ENCODE results near the gene KRTAP10-8.
"Not testable (repeated sequence)": the region's sequence is repeated elsewhere in the genome, so short reads cannot be mapped to it uniquely, and the experiment has no call there.

KRTAP10-8 gene, protein sequence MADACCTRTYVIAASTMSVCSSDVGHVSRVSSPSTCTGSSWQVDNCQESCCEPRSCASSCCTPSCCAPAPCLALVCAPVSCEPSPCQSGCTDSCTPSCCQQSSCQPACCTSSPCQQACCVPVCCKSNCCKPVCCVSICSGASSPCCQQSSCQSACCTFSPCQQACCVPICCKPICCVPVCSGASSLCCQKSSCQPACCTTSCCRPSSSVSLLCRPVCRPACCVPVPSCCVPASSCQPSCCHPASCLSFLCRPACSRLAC

DNA sequence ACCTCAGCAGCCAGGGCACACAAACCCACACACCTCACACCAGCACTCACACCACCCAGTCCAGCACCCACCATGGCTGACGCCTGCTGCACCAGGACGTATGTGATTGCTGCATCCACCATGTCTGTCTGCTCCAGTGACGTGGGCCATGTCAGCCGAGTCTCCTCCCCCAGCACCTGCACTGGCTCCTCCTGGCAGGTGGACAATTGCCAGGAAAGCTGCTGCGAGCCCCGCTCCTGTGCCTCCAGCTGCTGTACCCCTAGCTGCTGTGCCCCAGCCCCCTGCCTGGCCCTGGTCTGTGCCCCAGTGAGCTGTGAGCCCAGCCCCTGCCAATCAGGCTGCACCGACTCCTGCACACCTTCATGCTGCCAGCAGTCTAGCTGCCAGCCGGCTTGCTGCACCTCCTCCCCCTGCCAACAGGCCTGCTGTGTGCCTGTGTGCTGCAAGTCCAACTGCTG lies at the start of gene KRTAP10-8:
Gene KRTAP10-8, plus strand, starts transcription at position 51 of the 458 bp plus-strand sequence. Its CDS starts 22 bp downstream, at position 73.
- DNase-seq, result no peak

DNA sequence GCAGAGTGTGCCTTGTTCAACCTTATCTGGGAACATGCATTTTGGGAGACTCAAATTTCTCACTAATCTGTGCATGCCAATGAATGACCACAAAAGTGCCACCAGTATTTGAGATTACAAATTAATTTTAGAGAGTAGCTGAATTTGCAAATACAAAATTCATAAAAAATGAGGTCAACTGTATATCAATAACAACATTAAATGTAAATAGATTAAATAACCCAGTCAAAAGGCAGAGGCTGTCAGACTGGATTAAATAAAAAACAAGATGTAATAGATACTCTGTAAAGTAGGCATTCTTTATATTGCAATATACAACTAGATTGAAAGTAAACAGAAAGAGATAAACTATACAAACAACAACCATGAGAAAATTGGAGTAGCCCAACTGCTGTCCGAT lies 47.8 kb upstream of the KRTAP10-8 start:
- no peak for DNase-seq

DNA sequence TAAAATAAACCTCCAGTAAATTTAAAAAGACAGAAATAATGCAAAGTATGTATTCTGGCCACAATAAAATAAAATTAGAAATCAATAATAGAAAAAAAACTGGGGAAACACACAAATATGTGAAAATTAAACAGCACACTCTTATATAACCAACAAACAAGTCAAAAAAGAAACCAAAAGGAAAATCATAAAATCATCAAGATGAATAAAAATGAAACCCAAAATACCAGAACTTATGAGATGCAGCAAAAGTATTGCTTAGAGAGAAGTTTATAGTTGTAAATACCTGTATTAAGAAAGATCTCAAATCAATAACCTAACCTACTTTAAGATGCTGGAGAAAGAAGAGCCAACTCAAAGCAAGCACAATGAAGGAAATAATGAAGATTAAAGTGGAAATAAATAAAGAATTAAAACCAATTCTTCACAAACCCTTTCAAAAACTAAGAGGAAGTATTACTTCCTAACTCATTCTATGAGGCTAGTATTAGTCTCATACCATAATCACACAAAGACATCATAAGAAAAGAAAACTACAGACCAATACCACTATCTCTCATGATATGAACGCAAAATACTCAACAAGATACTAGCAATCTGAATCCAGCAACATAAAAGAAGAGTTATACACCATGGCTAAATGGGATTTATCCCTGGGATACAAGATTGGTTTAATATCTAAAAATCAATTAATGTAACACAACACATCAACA lies 46.8 kb upstream of the KRTAP10-8 start:
- DNase-seq, result no peak

DNA sequence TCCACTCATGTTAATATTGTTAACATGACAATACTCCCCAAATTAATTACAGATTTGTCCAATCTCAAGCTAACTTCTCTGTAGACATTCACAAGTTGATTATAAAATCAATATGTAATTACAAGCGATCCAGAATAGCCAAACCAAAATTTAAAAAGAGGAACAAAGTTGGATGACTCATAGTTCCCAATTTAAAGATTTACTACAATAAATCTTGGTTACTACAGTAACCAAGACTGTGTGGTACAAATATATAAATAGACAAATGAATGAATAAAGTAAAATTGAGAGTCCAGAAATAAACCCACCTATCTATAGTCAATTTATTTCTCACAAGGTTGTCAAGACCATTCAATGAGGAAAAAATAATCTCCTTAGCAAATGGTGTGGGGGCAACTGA lies 45.5 kb upstream of the KRTAP10-8 start:
- no peak for DNase-seq

DNA sequence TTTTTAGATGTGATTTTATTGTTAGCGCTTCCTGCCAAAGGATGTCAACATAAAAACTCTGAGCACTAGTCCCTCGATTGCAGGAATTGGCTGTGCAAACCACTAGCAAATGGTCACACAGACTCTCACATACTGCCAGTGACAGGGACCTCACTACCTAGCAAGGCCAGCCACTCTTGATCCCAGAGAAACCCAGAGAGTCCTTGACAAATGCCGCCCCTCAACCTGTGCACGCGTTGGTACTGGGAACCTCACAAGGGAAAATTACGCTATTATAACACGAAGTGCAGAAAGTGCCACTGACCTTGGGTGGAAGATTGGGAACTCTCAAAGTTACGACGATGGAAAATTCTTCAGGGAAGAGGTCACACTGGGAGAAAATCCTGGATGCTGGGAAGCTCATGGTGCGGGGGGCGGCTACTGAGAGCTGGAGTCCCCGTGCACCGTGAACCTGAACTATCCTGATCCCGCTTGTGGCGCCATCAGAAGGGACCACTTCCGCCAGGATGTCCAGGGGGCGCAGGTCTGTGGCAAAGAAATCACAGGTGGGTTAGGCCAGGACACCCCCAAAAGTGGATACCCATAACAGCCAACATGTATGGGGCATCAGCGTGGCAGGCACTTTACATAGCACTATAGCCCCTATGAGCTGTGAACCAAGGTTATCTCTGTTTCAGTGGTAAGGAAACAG lies 44.3 kb upstream of the KRTAP10-8 start:
- DNase-seq, result no peak

DNA sequence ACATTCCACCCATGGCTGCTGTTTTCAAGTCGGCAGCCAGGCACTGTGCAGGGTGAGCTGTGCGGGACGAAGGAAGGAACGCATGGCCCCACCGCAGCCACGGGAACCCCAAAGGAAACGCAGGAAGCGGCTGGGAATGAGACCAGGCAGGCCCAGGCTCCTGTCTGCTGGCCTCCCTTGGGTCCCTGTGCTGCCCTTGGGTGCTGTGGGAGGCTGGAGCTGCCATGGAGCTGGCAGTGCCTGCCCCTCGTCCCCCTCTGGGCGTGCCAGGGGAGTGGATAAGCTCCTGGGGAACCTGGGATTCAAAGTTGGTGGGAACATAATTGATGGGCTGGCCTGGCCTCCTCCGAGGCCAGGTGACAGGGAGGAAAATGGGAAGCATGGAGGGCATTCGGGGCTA lies 43.6 kb upstream of the KRTAP10-8 start:
- DNase-seq, result no peak

DNA sequence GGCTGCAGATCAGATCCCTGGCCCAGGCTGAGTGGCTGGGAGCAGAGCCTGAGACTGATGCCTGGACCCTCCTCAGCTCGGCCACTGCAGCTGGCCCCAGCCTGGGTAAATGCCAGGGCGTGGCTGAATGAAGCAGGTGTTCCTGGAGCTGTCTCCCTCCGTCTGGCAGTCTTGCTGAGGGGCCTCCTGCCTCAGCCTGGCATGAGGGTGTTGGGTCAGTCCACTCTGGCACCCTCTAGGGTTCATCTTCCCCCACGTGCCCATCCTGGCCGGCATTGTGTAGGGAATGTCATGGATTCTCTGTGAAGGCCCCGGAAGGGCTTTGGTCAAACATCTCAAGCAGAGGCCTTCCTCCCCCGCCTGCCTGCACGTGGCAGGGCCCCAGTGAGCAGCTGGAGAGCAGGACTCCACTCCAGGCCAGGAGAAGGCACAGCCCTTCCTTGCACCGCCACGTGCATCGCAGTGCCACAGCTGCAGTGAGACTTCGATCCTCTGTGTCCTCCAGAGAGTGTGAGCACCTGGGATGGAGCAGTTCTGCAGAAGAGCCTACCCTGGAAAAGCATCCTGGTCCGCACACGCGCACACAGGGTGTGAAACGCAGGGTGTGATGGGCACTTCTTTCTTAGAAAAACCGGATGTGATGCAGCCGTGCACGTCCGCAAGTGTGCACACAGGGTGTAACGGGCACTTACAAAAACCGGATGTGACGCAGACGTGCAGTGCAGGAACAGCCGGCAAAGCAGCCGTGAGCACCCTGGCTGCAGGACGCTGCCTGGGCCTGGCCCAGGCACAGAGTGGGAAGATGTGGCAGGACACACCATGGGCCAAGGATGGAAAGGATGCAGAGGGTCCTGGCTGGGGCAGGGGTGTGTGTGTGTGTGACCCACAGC lies 43.0 kb upstream of the KRTAP10-8 start:
- no peak for DNase-seq

DNA sequence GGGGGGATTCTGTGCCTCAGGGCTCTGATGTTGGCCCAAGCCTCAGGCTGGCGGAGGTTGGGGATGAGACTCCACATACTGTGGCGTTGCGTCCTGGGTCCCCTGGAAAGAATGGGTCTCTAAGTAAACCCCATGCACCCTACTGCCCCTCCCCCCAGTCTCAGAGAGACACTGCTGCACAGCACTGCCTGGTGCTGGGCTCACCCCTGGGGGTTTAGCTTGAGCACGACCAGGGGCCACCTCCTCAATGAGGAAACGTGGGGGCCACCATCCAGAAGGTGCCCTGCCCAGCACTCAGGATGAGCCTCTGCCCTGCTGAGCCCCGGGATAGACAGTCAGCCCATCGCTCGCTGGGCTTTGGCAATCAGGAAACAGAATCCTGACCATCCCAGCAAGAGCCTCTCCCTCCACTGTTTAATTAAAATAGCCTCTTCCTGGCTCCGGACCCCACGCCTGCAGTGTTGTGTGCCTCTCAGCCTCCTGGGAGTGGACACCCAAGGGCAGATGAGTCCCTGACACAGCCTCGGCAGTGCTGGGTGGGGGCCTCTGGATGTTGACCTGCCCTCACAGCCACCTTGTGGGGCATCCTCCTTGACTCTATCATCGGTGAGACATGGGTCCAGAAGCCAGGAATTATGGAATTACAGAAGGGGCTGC lies 41.9 kb upstream of the KRTAP10-8 start:
- DNase-seq, result no peak

DNA sequence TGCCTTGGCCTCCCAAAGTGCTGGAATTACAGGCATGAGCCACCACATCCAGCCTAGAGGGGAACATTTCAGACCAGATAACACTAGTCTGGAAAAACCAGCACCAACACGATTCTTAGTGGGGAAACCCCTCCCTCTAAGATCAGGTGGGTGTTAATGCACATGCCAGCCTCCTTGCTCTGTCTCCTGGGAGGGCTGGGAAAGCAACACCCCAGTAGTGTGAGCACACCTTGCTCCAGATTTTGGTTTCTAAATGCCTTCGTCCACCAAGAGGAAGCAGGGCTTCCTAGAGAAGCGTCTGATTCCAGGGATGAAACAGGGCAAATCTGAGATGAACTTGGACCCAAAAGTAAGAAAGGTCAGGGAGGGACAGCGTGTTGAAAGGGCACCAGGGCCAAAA lies 40.6 kb upstream of the KRTAP10-8 start:
- DNase-seq, result no peak

DNA sequence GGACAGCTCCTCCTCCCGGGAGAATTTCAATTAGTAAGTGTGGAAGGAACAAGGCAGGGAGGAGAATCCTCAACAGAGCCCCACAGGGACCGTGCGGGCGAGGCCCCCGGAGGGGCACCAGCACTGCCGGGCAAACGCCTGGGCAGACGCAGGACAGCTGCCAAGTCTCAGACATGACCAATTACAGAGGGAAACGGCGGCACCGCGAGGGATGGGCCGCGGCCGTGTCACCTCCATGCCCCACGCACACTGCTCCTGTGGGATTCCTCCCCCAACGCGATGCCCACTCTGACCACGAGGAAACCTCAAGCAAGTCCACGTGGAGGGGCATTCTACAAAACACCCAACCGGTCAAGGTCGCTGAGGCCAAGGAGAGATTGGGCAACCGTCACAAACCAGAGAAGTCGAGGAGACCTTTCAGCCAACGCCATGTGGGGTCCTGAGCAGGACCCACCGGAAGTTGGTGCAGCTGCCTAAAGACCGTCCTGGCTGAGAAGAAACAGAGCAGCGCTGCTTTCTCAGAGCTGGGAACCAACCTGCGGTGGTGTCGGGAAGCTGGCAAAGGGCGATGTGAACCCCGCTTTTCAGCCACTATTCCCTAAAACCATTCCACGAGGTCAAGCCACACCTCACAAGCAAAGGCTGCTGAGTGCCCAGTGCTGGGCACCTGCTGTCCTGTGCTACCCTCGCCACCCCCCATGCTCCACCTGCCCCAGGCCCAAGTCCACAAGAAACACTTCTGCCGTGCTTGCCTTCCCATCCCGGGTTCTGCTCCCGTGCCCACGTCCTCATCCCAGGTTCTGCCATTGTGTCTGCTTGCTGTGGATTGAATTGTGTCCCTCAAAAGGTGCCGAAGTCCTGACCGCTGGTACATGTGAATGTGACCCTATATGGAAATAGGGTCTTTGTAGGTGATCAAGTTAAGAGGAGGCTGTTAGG lies 39.8 kb upstream of the KRTAP10-8 start:
- no peak for DNase-seq

DNA sequence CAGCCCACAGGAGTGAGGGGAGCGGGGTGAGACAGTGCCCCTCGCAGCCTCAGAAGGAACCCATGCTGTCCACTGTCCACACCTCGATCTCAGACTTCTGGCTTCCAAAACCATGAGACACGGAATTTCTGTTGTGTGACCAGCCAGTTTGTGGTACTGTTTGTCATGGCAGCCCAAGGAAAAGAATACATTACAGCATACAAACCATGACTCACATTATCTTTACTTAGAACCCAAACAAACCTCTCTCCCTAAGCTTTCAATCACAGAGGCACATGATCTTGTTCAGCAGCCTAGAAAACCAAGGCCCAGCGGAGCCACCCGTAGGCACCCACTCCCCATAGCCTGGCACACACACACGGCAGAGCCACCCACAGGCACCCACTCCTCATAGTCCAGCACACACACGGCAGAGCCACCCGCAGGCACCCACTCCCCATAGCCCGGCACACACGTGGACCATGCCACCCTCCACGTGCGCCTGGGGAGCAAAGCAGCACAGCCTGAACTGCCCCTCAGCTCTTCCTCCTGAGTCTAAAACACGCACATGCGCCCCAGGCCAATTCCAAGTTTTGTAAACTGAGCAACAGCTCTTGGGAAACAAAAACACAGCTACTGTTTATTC lies 38.8 kb upstream of the KRTAP10-8 start:
- DNase-seq, result no peak

DNA sequence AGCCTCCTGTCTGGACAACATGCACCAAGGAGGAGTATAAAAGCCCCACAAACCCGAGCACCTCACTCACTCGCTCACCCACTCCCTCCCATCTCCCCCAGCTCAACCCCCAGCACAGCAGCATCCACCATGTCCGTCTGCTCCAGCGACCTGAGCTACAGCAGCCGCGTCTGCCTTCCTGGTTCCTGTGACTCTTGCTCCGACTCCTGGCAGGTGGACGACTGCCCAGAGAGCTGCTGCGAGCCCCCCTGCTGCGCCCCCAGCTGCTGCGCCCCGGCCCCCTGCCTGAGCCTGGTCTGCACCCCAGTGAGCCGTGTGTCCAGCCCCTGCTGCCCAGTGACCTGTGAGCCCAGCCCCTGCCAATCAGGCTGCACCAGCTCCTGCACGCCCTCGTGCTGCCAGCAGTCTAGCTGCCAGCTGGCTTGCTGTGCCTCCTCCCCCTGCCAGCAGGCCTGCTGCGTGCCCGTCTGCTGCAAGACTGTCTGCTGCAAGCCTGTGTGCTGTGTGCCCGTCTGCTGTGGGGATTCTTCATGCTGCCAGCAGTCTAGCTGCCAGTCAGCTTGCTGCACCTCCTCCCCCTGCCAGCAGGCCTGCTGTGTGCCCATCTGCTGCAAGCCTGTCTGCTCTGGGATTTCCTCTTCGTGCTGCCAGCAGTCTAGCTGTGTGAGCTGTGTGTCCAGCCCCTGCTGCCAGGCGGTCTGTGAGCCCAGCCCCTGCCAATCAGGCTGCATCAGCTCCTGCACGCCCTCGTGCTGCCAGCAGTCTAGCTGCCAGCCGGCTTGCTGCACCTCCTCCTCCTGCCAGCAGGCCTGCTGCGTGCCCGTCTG lies 38.0 kb upstream of the KRTAP10-8 start, which contains the start of gene KRTAP10-4:
Gene KRTAP10-4, plus strand, starts transcription at position 100 of the 827 bp plus-strand sequence. Its CDS starts 30 bp downstream, at position 130.
- DNase-seq, result not testable (repeated sequence)

DNA sequence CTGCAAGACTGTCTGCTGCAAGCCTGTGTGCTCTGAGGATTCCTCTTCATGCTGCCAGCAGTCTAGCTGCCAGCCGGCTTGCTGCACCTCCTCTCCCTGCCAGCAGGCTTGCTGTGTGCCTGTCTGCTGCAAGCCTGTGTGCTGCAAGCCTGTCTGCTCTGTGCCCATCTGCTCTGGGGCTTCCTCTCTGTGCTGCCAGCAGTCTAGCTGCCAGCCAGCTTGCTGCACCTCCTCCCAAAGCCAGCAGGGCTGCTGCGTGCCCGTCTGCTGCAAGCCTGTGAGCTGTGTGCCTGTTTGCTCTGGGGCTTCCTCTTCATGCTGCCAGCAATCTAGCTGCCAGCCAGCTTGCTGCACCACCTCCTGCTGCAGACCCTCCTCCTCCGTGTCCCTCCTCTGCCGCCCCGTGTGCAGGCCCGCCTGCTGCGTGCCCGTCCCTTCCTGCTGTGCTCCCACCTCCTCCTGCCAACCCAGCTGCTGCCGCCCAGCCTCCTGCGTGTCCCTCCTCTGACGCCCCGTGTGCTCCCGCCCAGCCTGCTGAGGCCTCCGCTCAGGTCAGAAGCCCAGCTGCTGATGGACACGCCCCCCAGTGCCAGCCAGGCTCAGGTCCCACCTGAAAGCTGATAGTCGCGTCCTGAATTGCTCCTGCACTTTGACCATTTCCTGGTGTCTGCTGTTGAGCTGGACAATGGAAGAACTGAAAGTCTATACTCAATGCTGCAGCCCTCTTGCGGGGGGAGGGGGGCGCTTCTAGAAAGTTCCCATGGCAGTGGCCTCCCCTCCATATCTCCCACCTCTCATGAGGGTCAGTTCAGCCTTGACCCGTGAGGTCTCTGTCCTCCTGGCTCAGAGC lies 37.2 kb upstream of the KRTAP10-8 start:
- DNase-seq, result no peak

DNA sequence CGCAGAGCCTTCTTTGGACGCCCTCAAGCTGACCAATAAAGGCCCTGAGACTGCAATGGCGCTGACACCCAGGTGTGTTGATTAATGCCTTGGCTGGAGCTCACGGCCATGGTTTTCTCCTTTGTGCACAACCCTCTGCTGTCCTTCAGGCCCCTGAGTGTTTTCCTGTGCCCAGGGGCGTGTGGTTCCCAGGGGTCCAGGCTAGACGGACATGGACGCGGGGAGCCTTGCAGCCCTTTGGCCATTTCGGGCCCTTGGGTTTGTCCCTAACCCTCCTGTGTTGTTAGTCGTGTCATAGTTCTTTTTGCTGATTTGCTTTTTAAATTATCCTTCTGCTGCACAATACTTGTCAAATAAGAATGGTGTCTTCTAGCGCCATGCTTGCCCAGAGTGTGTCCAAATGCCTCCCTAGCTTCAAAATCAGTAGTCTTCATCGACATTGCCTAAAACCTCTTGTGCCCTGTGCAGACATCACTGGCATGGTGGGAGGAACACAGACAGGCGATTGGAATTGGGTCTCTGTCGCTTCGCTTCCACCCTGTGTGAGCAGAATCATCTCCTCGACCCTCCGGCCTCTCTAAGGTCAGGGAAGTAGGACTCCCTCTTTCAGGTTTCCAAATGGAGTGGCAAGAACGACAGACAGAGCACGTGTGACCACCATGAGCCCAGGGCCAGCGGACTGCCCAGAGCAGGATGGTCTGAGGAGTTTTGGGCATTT lies 36.4 kb upstream of the KRTAP10-8 start:
- DNase-seq, result no peak

DNA sequence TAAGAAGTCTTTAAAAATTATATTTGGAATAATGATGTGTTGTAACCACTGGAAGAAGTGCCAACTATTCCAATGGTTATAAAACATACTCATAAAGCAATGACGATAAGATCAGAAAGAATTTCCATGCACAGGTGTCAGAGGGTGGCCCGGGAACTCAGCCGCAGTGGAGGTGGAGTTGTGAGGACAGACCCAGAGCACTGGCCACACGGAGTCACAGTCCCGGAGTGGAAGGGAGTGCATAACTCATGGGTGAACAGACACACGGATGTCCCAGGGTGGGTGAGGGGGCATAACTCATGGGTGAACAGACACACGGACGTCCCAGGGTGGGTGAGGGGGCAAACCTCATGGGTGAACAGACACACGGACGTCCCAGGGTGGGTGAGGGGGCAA lies 35.9 kb upstream of the KRTAP10-8 start:
- DNase-seq, result no peak

DNA sequence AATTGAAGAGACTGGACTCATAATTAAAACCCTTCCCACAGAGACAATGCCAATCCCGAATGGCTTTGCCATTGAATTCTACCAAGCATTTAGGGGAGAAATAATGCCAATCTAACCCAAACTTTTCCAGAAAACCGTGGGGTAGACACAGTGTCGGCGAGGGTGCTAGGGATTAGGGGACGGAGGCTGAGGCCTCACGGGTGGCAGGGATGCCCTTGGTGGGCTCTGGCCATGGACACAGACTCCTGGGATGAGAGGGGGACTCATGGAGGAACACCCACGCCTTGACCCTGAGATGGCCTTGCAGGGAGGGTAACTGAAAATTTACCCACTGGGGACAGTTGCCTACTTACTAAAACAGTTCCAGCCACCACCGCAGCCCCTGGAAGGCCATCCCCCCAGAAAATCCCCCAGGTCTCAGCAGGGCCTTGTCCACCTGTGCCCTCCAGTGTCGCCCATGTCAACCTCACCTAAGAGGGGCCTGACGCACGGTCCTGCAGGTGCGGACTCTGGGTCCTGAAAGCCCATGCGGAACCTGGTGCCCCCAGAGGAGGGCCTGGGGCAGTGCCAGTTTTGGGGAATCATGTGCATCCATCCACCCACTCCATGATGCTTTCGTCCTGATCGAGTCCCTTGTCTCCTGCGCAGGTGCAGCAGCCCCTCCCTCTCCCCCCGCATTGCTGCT lies 33.4 kb upstream of the KRTAP10-8 start:
- no peak for DNase-seq
